ENCODE data around the gene MEST.
"Not testable (repeated sequence)": the region's sequence is repeated elsewhere in the genome, so short reads cannot be mapped to it uniquely, and the experiment has no call there.

Gene MEST

GRCh38 chr7:130527752-130528355 is 36.0 kb downstream of the MEST start:
- DNase-seq: not testable (repeated sequence)

GRCh38 chr7:130529417-130529816 is 37.5 kb downstream of the MEST start:
- no peak for DNase-seq

- DNase-seq: not testable (repeated sequence)
Observed at GRCh38 chr7:130537894-130538293, 46.0 kb downstream of the MEST start.

- not testable (repeated sequence) for DNase-seq
Observed at GRCh38 chr7:130541287-130541686, 49.4 kb downstream of the MEST start.

GRCh38 chr7:130542297-130542696 is 50.4 kb downstream of the MEST start:
- DNase-seq: not testable (repeated sequence)

GRCh38 chr7:130543487-130544010 is 51.7 kb downstream of the MEST start:
- no peak for DNase-seq

GRCh38 chr7:130544356-130544755 is 52.5 kb downstream of the MEST start:
- DNase-seq: no peak

- no peak for DNase-seq
Observed at GRCh38 chr7:130553398-130554029, 61.6 kb downstream of the MEST start.

- DNase-seq: no peak
Observed at GRCh38 chr7:130554481-130554880, 62.6 kb downstream of the MEST start.

All from stimulated activated CD4-positive, alpha-beta T cell treated with anti-CD3 and anti-CD28 coated beads, Interleukin-2, amount 100 ng/mL, for 24 hours (primary cell).